Measurements from ENCODE around the gene PLCB3.

GRCh38 chr11:64211181-64211872, 40.0 kb upstream of the PLCB3 start:
- TF ChIP-seq, protein P1, sequence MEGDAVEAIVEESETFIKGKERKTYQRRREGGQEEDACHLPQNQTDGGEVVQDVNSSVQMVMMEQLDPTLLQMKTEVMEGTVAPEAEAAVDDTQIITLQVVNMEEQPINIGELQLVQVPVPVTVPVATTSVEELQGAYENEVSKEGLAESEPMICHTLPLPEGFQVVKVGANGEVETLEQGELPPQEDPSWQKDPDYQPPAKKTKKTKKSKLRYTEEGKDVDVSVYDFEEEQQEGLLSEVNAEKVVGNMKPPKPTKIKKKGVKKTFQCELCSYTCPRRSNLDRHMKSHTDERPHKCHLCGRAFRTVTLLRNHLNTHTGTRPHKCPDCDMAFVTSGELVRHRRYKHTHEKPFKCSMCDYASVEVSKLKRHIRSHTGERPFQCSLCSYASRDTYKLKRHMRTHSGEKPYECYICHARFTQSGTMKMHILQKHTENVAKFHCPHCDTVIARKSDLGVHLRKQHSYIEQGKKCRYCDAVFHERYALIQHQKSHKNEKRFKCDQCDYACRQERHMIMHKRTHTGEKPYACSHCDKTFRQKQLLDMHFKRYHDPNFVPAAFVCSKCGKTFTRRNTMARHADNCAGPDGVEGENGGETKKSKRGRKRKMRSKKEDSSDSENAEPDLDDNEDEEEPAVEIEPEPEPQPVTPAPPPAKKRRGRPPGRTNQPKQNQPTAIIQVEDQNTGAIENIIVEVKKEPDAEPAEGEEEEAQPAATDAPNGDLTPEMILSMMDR (IDR thresholded peaks at IDR 0.05; ENCODE audit: poor library complexity): no peak
- TF ChIP-seq EZH2 (IDR thresholded peaks at IDR 0.05; ENCODE audit: borderline replicate concordance): no peak

Measured in hepatocyte (in vitro differentiated cells).